Amniotic epithelial cell (primary cell): ENCODE measurements around the gene LY86.

Experiments
- DNase-seq: peaks from one replicate; pipeline ENCODE4 v3.0.0-alpha.2; 2010; ENCODE audit warnings: low read depth

LY86 gene

DNA sequence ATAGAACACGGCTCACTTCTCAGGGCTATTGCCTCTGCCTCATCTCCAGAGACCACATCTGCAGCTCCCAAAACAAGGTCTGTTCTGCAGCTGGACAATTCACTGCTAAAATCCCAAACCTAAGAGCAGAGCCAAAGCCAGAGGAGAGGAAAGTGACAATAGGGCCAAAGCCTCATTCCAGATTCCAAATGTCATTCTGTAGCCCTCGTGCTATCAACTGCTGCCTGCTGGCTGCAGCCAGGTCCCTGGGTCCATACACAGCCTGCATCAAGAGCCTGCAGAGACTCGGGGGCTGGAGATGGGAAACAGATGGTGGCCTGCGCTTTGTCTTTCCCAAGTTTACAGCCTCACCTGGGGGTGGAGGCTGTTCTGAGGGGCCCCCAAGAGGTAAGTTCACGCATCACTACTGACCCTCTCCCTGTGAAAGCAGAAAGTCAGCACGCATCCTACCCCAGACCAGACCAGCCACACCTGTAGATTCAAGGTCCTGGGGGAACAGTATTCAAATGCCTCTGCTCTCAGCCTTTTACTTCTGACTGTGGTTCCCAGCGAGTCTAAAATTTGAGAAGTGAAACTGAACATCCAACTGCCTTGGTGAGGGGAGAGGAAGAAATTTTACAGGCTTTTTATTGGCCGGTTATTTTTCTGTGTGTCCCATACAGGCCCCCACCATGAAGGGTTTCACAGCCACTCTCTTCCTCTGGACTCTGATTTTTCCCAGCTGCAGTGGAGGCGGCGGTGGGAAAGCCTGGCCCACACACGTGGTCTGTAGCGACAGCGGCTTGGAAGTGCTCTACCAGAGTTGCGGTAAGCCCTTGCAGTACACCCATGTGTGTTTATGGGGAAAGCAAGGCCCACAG is at the start of gene LY86:
Gene LY86 (plus strand): TSS at position 657 of the 860 bp plus-strand sequence. CDS start 15 bp downstream, at position 672.
- DNase-seq: no peak

DNA sequence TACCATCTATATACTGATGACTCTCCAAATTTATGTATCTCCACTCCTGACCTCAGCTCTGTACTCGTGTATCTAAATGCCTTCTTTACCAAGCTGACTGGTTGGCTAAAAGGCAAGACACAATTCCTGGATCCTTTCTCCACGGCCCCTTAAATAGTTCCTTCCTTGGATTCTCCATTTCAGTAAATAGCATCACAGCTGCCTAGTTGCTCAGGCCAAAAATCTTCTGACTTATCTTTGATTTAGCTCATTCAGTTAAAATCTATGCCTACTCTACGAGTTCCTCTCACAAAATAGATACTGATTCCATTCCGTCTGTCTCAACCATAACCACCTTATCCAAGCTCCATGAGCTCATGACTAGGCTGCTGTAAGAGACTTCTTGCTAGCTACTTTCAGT is 49.5 kb upstream of the LY86 start:
- no peak for DNase-seq

DNA sequence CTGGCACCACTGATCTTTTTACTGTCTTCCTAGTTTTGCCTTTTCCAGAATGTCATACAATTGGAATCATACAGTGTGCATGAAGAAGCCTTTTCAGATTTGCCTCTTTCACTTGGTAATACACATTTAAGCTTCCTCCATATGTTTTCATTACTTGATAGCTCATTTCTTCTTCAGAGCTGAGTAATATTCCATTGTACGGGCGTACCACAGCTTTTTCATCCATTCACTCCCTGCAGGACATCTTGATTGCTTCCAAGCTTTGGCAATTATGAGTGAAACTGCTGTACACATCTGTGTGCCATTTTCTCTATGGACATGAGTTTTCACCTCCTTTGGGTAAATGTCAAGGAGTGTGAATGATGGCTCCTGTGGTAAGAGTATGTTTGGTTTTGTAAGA is 46.2 kb upstream of the LY86 start:
- no peak for DNase-seq

DNA sequence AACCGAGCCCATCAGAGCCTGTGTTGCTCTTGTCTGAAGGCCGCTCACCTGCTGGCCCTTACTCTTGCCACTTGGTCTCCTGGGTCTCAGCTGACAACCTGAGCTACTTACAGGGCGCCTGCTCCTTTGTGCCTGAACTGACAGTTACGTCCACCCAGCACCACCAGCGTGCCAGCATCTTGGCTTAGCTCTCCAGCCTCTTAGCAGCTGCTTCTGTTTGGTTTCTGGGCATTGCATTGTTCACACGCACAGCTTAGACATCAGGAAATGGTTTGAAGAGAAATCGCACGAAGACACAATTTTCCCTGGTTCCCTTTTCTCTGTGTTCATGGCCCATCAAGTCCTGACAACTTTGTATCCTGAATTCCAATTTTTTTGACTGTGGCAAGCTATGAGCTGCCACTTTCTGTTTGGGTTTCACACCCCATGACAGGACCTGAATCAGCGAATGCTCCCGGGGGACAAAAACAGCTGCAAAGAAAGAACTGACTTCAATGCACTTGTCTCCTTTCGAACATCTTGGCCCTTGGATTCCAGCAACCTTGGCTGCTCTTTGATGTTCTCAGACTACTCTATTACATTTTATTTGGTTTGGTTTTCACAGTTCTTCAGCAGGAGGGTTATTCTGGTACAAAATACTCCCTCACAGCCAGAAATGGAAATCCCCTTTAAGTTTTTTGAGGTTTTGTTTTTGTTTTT is 45.2 kb upstream of the LY86 start:
- no peak for DNase-seq

DNA sequence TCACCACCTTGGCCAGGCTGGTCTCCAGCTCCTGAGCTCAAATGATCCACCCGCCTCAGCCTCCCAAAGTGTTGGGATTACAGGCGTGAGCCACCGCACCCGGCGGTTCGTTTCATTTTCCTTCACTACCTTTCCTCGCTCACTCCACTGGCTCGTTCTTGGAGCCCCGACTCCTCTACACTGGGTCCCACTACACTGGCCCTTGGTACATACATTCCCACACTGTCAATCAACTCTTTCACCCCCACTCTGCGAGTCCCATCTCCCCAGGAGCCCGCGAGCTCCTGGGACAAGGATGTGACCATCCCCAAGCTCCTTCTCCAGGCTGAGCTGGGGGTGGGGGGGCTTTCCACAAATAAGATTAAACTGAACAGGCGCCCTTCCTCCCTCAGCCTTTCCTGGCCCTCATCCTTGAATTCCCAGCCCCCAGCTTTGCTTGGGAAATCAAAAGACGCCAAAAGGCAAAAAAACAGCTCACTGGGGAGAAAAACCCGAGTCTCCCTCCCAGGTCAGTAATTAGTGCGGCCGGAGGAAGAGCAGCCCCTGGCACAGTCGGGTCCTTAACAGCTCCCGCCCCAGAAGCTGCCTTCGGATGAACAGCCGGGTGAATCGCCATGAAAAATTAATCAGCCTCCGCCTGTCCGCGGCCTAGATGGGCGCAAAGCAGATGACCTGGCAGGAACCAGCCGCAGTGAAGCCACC is 42.8 kb upstream of the LY86 start:
- DNase-seq: no peak

DNA sequence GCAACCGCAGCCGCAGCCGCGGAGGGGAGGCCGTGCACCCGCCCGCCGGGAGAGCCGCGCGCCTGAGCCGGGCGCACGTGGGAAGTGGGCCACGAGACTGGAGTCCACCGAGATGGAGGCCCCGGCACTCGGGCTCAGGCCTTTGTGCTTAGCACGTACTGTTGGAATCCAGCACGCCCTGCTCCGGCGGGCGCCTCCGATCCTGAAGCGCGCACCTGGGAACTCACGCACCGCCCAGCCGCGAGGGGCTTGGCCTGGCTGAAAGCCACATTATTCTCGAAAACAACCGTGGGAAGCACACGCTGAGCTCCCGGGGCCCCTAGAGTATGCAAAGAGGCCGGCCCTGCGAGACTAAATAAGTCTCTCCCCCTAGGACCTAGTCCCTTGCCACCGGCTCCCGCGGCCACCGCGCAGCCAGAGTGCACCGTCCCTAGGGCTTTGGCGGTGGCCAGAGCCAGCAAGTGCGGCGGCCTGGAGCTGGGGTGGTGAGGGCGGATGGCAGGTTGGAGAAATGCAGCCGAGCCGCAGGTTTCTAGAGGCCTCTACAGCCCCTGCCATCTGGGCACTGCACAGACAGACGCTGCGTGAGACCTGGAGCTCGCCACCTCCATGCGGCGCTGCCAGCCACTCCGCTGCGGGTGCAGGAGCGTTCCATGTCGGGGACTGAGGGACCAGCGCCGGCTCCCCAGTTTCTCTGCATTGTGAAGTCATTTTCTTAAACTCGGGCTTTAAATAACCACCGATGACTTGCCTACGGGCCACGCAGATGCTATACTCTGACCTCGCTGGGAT is 42.0 kb upstream of the LY86 start:
- peak; percentile 24 for DNase-seq

DNA sequence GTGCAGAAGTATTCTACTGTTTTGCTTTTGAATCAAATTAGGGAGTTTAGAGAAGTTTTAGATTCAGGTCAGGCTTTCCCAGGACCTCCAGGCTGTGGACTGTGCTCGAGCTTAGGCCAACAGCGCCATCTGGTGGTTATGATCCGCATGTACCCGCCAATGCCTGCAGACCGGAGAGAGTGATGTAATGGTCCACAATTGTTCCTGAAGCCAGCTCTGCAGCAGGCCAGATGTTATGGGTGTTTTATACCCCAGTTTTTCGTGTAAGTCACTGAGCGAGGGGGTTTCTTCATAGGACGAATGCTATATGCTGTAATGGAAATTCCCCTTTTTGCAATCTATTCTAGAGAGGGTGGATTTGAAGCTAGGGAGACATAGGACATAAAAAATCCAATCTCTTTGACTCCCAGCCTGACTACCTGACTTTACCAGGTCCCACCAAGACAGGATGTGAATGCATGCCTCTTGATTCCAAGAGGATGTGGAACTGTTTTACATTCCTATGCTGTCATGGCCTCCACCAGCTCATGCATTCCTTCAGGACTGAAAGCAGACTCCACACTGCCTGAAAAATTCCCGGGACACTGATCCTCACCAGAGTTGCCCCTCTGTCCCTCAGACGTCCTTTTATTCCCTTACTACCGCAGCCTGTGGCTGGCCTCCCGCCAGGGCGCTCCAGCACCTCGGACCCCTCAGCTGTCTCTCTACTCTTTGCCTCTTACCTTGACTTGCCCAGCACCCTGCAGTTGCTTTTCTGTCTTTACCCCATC is 41.2 kb upstream of the LY86 start:
- peak; percentile 67 for DNase-seq

DNA sequence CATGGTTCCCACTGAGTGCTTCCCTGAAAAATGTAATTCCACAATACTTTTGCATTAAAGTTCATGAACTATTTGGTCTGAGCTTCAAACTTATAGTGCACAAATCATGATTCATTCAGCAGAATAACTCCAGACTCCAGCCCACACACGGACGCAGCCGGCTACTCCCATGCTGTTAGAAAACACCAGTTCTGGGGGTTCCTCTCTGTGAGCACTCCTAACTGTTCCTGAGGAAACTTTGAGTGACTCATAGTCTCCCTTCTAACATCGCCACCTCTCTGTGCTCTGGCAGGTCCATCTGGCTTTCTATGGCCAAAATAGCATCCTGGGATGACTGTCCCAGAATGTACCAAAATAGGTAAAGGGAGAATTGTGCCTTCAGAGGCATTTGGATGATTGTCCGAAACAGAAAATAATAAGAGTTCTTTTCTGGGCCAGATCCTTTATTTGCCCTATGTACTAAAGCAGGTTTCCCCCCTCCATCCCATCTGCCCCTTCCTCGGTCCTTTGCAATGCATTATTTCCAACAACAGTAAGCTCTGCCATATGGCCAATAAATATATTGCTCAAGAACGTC is 32.3 kb upstream of the LY86 start:
- DNase-seq: peak; percentile 16

DNA sequence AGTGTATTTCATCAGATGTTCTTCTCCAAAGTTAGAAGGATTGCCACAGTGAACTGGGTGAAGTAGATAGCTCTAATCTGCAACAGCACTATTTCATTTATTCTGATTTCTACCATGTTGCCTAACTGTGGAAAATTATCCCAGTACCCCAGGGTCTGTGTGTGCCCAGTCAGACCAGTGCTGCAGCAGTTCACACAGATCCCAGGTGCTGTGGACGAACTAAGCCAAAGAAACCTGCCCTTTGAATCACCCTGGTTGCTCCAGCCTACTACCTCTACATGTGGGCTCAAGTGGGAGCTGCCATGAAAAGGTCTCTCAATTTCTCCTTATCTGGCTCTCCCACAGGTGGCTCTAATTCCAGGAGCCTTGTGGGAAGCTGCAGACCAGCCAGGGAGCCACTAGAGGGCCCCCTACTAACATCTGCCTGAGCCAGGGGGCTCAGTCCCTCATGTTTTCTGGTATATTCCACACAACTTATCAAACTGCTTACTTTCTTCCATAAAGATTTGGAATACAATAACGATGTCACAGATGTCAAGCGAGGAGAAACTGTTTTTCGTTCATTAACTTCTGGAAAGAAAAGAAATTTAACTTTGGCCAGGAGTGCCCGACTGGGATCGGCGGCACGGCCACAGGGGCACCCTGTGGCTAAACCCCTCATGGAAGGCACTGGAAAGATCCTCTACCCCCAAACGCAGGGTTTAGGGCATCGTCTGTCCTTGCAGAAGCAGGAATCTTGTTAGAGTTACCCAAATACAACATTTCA is 31.6 kb upstream of the LY86 start:
- peak; percentile 55 for DNase-seq

DNA sequence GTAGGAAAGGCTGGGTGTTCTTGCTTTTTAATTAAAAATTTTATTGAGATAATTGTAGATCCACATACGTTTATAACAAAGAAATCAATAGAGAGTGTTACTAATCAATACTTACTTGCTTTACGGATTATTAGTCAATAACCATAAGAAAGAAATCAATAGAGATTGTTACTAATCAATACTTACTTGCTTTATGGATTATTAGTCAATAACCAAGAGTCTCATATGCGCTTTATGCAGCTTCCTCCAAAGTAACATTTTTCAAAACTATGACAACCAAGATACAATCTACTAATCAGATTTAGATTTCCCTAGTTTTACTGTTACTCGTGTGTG is 31.0 kb upstream of the LY86 start:
- no peak for DNase-seq

DNA sequence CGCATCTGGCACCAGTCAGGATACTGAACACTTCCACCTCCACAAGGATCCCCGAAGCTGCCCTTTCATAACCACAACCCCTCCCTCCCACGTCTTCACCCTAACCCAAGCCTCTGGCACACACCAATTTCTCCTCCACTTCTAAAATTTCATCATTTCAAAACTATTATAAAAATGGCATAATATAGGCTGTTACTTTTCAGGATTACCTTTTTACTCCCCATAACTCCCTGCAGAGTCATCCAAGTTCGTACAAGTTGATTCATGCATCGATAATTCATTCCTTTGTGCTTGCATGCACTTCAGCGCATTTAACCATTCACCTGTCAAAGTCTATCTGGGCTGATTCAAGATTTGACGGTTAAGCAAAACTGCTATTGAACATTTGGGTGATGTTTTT is 30.6 kb upstream of the LY86 start:
- DNase-seq: no peak

DNA sequence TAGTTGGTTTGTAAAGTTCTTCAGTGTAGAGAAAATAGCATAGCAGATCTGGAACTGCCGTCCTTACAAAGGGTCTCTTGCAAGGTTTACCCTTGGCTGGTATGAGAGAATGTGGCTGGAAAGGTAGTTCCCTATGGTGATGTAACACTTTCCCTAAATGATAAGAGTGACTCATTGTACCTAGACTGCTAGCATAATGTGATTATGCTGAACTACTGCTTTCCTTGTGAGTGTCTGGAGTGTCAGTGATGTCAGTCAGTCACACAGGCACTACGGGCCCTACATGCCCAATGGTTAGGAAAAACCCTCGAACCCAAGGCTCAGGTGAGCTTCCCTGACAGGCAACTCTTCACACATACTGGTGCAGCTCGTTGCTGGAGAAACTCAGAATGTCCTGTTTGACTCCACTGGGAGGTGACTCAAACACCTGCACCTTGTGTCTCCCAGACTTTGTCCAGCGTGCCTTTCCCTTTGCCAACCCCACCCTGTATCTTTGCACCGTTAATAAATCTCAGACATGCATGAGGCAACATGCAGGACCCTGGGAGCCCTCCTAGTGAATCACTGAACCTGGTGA is 28.4 kb upstream of the LY86 start:
- no peak for DNase-seq

DNA sequence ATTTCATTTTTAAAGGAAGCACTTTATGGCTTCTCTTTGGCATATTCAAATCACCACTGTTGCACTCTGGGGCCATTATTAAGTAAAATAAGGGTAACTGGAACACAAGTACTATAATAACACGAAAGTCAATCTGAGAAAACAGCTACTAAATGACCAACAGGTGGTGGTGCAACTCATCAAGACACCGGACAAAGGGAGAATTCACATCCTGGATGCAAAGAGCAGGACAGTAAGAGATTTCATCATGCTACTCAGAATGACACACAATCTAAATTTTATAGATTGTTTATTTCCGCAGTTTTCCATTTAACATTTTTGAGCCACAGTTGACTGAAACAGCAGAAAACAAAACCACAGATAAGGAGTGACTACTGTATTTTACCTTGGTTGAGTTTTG is 27.6 kb upstream of the LY86 start:
- no peak for DNase-seq

DNA sequence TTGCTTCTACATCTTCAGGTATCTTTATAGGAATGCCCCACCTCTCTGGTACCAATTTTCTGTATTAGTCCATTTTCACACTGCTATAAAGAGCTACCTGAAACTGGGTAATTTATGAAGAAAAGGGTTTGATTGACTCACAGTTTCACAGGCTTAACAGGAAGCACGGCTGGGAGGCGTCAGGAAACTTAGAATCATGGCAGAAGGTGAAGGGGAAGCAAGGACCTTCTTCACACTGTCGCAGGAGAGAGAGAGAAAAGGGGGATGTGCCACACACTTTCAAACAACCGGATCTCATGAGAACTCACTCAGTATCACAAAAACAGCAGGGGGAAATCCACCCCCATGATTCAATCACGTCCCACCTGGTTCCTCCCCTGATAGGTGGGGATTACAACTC is 24.4 kb upstream of the LY86 start:
- DNase-seq: no peak

DNA sequence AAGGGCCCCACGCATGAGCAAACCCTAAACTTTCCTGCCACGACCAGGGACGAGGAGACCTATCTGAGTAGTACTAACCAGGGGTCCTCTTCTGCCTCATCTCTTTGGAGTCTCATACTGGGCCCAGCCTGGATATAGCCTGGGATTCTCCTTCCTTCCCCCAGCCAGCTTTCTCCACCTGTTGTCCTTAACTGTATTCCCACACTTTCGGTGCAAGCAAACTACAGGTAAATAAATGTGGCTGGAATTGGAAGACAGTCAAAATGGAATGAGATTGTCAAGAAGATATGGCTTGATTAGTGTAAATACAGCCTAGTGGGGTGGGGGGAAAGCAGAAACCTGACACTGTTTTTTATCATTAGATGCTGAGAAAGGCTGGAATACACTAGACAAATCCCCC is 23.5 kb upstream of the LY86 start:
- DNase-seq: no peak

DNA sequence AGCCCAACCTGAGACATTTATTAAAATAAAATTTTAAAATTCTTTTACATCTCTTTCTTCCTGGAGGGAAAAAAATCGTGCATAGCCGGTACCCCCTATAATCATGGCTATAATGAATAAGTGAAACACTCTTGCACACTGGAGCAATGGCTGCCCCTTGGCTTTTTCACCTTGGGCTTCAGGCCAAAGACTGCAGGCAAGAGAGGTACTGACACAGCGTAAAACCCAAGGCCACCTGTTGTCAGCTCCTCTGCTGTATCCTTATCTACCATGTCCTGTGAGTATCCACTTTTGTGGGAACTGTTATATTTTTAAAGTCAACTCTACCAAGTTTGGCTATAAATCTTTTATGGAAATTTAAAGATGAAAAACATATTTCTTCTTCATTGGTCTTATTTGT is 23.0 kb upstream of the LY86 start:
- DNase-seq: no peak

DNA sequence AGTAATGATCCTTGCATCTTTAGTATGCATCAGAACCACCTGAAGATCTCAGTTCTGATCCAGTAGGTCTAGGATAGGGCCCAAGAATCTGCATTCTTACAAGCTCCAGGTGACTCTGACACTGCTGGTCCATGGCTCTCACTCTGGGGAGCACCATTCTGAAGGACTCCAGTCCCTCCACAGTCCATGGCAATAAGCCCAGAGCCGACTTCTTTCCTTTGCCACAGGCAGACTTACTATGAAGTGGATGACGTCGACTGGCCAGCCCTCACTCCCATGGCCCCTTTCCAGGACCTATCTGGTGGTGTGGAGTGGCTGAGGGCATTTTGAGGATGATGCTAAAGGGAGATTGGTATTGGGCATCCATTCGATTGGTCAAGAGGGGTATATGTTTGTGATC is 21.8 kb upstream of the LY86 start:
- DNase-seq: no peak

DNA sequence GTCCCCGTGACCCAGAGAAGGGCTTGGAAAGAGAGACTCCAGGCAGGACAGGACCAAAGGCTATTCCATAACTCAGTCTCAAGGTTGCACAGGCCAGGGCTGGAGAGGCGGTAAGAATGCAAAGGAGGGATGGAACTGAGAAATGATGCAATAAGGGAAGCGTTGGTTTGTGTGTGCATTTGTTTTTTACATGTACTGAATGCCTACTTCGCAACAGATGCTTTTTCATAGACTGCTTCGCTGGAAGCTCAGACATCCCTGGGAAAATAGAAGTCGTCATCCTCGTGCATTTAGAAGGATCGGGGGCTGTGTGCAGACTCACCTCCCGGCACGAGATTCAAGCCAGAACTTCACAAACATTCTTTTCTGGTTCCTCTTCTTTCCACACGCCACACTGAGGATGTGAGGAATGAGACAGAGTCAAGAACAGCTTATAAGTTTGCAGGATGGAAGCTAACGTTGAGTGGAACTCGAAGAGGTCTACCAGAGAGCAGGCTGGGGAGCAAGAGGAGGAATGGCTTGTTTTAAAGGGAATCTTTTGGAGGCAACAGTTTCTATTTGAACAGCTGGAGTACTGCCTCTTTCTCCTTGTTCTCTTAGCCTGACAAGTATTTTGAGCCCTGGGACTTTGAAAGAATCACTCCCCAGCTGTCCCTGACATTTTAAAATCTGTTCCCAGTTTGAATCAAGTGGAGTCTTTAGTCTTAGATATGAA is 19.3 kb upstream of the LY86 start:
- no peak for DNase-seq

DNA sequence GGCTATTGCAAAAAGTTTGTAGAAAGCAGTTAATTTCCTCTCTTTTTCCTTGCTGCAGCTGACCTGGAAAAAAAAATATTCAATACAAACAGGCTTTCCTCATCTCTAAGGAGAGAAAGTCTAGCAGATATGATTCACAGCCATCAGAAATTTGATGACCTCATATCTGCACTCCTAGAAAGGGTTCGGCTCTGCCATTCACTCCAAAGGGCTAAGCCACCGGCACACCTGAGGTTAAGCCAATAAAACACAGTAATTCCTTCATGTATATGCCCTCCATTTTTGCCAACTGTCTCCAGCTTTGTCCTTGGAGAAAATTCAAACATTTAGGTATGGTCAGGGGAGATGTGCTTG is 18.7 kb upstream of the LY86 start:
- DNase-seq: no peak
